HepG2 (cell line): ENCODE measurements around the gene HAS3.

ENCODE experiments used
- CTCF ChIP-seq: sonication (generic); formaldehyde crosslinking; IDR thresholded peaks from 2 replicates; pipeline ENCODE4 v1.5.0; 2020; ENCODE audit warnings: mild to moderate bottlenecking, missing genetic modification reagents, moderate library complexity
- E2F5 ChIP-seq: sonication (generic); formaldehyde crosslinking; conservative IDR thresholded peaks from 2 replicates; pipeline ENCODE4 v1.4.0; 2020; ENCODE audit warnings: missing genetic modification reagents
- EHMT2 ChIP-seq: fragments of 200-600 bp; sonication (generic); IDR thresholded peaks from 2 replicates; pipeline ENCODE4 v1.7.0; 2017; ENCODE audit warnings: antibody characterized with exemption, low read depth, low read length, borderline replicate concordance
- GPN1 ChIP-seq: sonication (generic); formaldehyde crosslinking; IDR thresholded peaks from 2 replicates; pipeline ENCODE4 v1.5.1; 2020; ENCODE audit warnings: missing genetic modification reagents, borderline replicate concordance
- NFIC ChIP-seq: IDR thresholded peaks from 2 replicates; pipeline ENCODE4 v1.6.1; 2012; ENCODE audit warnings: mild to moderate bottlenecking, low read length, inconsistent platforms
- SP1 ChIP-seq, 2 experiments: fragments of 450-650 bp in 1 of 2; sonication (generic) in 1 of 2; formaldehyde crosslinking in 1 of 2; IDR thresholded peaks; 2 replicates each; pipeline versions ENCODE4 v1.4.0 to v1.6.1; 2016 to 2020; ENCODE audit warnings: missing genetic modification reagents in 1 of 2
- ZBTB3 ChIP-seq: sonication (generic); formaldehyde crosslinking; IDR thresholded peaks from 2 replicates; pipeline ENCODE4 v1.4.0; 2020; ENCODE audit warnings: low read depth, mild to moderate bottlenecking, moderate library complexity, missing genetic modification reagents, borderline replicate concordance
- ZNF224 ChIP-seq: sonication (generic); formaldehyde crosslinking; IDR thresholded peaks from 2 replicates; pipeline ENCODE4 v1.5.0; 2020; ENCODE audit warnings: mild to moderate bottlenecking, missing genetic modification reagents
- ZNF3 ChIP-seq: IDR thresholded peaks from 2 replicates; pipeline ENCODE4 v1.7.0; 2017; ENCODE audit warnings: inconsistent platforms

- TF ChIP-seq CTCF (CRISPR knock-in tag) (no peak), GPN1 (CRISPR knock-in tag) (no peak), ZBTB3 (CRISPR knock-in tag) (no peak), EHMT2 (no peak), SP1 (IDR thresholded peaks at IDR 0.05) (no peak), SP1 (CRISPR knock-in tag; IDR thresholded peaks at IDR 0.05) (no peak), ZNF3 (CRISPR knock-in tag) (no peak), E2F5 (CRISPR knock-in tag) (no peak), NFIC (no peak), ZNF224 (CRISPR knock-in tag) (no peak)
These were observed 27.4 kb upstream of the HAS3 start for GRCh38 chr16:69078073-69078472.
